GM19193 (cell line): ENCODE results near the gene RPRD1B.

ENCODE experiments used
- POLR2A ChIP-seq: IDR thresholded peaks from 4 replicates; pipeline ENCODE4 v1.6.1; 2011; ENCODE audit not compliant: insufficient read depth, insufficient read length; ENCODE audit errors: extremely low read depth

Gene RPRD1B

GRCh38 chr20:38023181-38024001 is 10.2 kb upstream of the RPRD1B start:
- TF ChIP-seq POLR2A: no peak

GRCh38 chr20:38024496-38024895 is 9.1 kb upstream of the RPRD1B start:
- no peak for TF ChIP-seq POLR2A

- TF ChIP-seq POLR2A: no peak
These were observed 4.1 kb upstream of the RPRD1B start for GRCh38 chr20:38029453-38029852.

- no peak for TF ChIP-seq POLR2A
These were observed 1.6 kb upstream of the RPRD1B start for GRCh38 chr20:38031957-38032356.

GRCh38 chr20:38032585-38033329 is 789 bp upstream of the RPRD1B start:
- no peak for TF ChIP-seq POLR2A

GRCh38 chr20:38034108-38034649 is 633 bp downstream of the RPRD1B start:
- no peak for TF ChIP-seq POLR2A

- no peak for TF ChIP-seq POLR2A
These were observed 1.4 kb downstream of the RPRD1B start for GRCh38 chr20:38034961-38035360.

GRCh38 chr20:38036366-38036765 is 2.8 kb downstream of the RPRD1B start:
- no peak for TF ChIP-seq POLR2A

GRCh38 chr20:38040276-38040675 is 6.7 kb downstream of the RPRD1B start:
- TF ChIP-seq POLR2A: no peak

GRCh38 chr20:38043512-38044300 is 10.2 kb downstream of the RPRD1B start:
- TF ChIP-seq POLR2A: no peak

- TF ChIP-seq POLR2A: no peak
These were observed 11.1 kb downstream of the RPRD1B start for GRCh38 chr20:38044685-38045084.

- TF ChIP-seq POLR2A: no peak
These were observed 13.0 kb downstream of the RPRD1B start for GRCh38 chr20:38046572-38046971.

GRCh38 chr20:38049800-38050199 is 16.3 kb downstream of the RPRD1B start:
- TF ChIP-seq POLR2A: no peak

GRCh38 chr20:38050686-38051085 is 17.1 kb downstream of the RPRD1B start:
- no peak for TF ChIP-seq POLR2A

GRCh38 chr20:38052870-38053269 is 19.3 kb downstream of the RPRD1B start:
- TF ChIP-seq POLR2A: no peak

GRCh38 chr20:38054647-38055046 is 21.1 kb downstream of the RPRD1B start:
- TF ChIP-seq POLR2A: no peak

- no peak for TF ChIP-seq POLR2A
These were observed 21.7 kb downstream of the RPRD1B start for GRCh38 chr20:38055294-38055693.
